Effector memory CD4-positive, alpha-beta T cell (primary cell): Measurements from ENCODE around the gene DYRK3.

Source experiments
- DNase-seq, 3 donors: peaks; one replicate each; pipeline ENCODE4 v3.0.0-alpha.2; 2020
- H3K27ac ChIP-seq: 2 replicates; pipeline ENCODE4 v1.7.0; 2013; ENCODE audit warnings: mild to moderate bottlenecking, low read length, moderate library complexity; ENCODE audit not compliant: insufficient read depth, poor library complexity, severe bottlenecking
- H3K27me3 ChIP-seq: replicated peaks from 2 replicates; pipeline ENCODE4 v1.7.0; 2013; ENCODE audit warnings: mild to moderate bottlenecking, low read length; ENCODE audit not compliant: insufficient read depth, control insufficient read depth, poor library complexity, severe bottlenecking
- H3K36me3 ChIP-seq: 2 replicates; pipeline ENCODE4 v1.7.0; 2013; ENCODE audit warnings: mild to moderate bottlenecking, low read length, moderate library complexity; ENCODE audit not compliant: control insufficient read depth, insufficient read depth
- H3K4me1 ChIP-seq: 2 replicates; pipeline ENCODE4 v1.7.0; 2013; ENCODE audit warnings: low read length, mild to moderate bottlenecking; ENCODE audit not compliant: control insufficient read depth, insufficient read depth, poor library complexity, severe bottlenecking
- H3K4me3 ChIP-seq: 2 replicates; pipeline ENCODE4 v1.7.0; 2013; ENCODE audit warnings: low read length, low read depth, mild to moderate bottlenecking; ENCODE audit not compliant: insufficient read depth, poor library complexity, severe bottlenecking
- H3K9me3 ChIP-seq: 2 replicates; pipeline ENCODE4 v1.7.0; 2013; ENCODE audit warnings: mild to moderate bottlenecking, low read length, moderate library complexity; ENCODE audit not compliant: control insufficient read depth

DYRK3 gene

DNA sequence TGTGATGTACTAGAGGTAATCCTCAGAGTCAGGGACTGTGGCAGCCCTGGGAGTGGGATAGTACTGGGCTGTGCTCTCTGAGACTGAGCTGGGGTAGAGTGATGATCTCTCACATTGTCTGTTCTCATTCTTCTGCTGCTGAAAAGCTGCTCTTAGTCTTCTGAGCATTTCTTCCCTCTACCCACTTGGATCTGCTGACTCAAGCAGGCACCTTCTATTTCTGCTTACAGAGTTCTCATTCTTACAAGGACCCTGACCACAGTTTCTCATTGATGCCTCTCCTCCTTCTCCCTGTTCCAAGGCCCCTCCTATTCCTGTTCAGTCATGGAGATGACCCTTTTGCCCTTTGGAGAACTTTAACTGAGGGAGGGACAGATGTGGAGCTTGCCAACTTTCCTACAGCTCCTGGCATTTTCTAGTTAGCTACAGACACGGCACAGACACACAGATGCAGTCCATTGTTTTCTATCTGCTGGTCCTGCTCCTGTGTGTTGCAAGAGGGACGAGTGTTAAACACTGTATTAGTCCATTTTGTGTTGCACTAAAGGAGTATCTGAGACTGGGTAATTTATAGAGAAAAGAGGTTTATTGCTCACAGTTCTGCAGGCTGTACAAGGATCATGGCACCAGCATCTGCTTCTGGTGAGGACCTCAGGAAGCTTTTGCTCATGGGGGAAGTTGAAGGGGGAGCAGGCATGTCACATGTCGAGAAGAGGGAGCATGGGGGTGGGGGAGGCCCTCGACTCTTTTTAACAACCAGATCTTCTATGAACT is 61.7 kb downstream of the DYRK3 start:
- DNase-seq = no peak
- Histone ChIP-seq H3K36me3 (peaks cover 16% of the 10 kb centered on the region), H3K4me3 (no peak overlapping the region), H3K9me3 (no peaks in the 10 kb centered on the region), H3K4me1 (peaks cover 5% of the 10 kb centered on the region), H3K27ac (no peak overlapping the region), H3K27me3 (no peaks in the 10 kb centered on the region)

DNA sequence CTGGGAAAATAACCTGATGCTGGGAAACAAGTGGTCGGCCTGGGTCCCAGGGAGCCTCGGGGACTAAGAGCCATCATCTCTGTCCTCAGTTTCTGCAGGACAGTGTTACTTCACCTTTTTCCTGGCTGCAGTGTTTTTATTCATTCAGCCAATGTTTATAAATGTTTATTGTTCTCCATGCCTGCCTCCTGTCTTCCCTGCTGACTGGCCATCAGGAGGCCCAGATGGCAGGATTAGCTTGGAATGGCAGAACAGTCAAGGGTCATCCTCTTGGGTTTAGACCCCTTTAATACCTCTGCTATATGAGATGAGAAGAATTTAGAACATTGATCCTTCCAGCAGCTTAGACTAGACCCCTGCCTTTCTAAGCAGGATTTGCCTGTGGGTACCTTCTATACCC is 62.7 kb downstream of the DYRK3 start:
- no peak overlapping the region for H3K4me3 ChIP-seq
- H3K27ac ChIP-seq = no peak overlapping the region
- no peaks in the 10 kb centered on the region for H3K27me3 ChIP-seq
- H3K36me3 ChIP-seq = peaks cover 16% of the 10 kb centered on the region
- DNase-seq = no peak
- H3K9me3 ChIP-seq = no peaks in the 10 kb centered on the region
- peaks cover 9% of the 10 kb centered on the region for H3K4me1 ChIP-seq
